ENCODE measurements around the gene SLC27A2. TPM values are rescaled to one million over a fixed set of nuclear protein-coding genes. Genes with fewer than 3 reads are reported as not detected.
A peak's percentile ranks its signal among the peaks of the same experiment; 100 is the strongest.
"Not testable (repeated sequence)": the region's sequence is repeated elsewhere in the genome, so short reads cannot be mapped to it uniquely, and the experiment has no call there.

Gene SLC27A2
- total and polyA plus RNA-seq, 2 donors = 1.9 to 3.5 TPM

DNA sequence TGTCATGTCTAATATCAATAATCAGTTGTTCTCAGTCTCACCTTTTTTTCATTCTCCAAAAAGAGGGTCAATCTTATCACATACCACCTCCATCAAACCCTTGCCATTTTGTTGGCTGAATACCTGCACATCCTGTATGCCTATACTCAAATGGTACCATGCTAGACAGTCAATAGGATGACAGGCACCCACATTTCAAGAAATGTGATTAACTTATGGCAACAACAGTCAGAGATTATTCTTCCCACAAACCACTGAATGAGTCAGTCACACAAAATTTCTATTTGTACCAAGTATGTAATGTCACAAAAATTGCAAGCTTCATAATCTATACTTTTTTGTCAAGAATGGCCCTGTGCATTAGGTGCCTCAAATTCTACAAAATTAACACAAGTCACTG lies 5.1 kb upstream of the SLC27A2 start:
- no peak for DNase-seq (ENCODE audit: extremely low spot score)
- no peak overlapping the region for H3K4me3 ChIP-seq (ENCODE audit: low read depth, low read length)
- H3K36me3 ChIP-seq (ENCODE audit: insufficient read depth) = no peaks in the 10 kb centered on the region
- no peak overlapping the region for H3K27ac ChIP-seq (ENCODE audit: low read depth)
- H3K4me1 ChIP-seq (ENCODE audit: insufficient read depth) = no peaks in the 10 kb centered on the region

DNA sequence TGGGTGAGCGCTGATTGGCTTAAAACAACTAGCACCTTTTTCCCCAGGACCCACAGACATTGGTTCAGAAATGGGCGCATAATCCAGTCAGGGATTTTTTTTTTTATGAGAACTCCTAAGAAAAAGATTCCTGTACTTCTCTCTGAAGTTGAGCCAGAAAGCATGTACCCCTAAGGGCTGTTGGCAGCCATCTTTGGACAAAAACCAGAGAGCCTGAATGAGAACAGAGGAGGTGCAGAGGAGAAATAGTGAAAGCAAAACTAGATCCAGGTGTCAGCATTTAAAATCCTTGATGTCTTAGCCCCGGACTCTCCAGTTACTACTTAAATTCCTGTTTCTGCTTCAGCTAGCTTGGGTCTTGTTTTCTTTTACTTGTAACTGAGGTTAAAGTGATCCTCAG lies 1.9 kb upstream of the SLC27A2 start:
- 86% methylated on average over 3 of the region's 3 CpGs for WGBS
- H3K27ac ChIP-seq (ENCODE audit: low read depth) = no peak overlapping the region
- H3K36me3 ChIP-seq (ENCODE audit: insufficient read depth) = no peaks in the 10 kb centered on the region
- DNase-seq (ENCODE audit: extremely low spot score) = no peak
- H3K4me1 ChIP-seq (ENCODE audit: insufficient read depth) = no peaks in the 10 kb centered on the region
- no peak overlapping the region for H3K4me3 ChIP-seq (ENCODE audit: low read depth, low read length)

- 82% methylated on average over 7 of the region's 7 CpGs for WGBS
- H3K4me3 ChIP-seq (ENCODE audit: low read depth, low read length) = no peak overlapping the region
- DNase-seq (ENCODE audit: extremely low spot score) = no peak
- H3K27ac ChIP-seq (ENCODE audit: low read depth) = no peak overlapping the region
- no peaks in the 10 kb centered on the region for H3K4me1 ChIP-seq (ENCODE audit: insufficient read depth)
- H3K36me3 ChIP-seq (ENCODE audit: insufficient read depth) = no peaks in the 10 kb centered on the region
These were observed 1.4 kb upstream of the SLC27A2 start for GRCh38 chr15:50180582-50180981.

GRCh38 chr15:50181201-50181968 lies 611 bp upstream of the SLC27A2 start:
- Histone ChIP-seq H3K4me1 (ENCODE audit: insufficient read depth) (no peaks in the 10 kb centered on the region), H3K4me3 (ENCODE audit: low read depth, low read length) (no peak overlapping the region)

GRCh38 chr15:50182219-50183013 lies 420 bp downstream of the SLC27A2 start:
- H3K36me3 ChIP-seq (ENCODE audit: insufficient read depth) = no peaks in the 10 kb centered on the region
- peak overlapping the region; percentile 43 for H3K4me3 ChIP-seq (ENCODE audit: low read depth, low read length)
- H3K4me1 ChIP-seq (ENCODE audit: insufficient read depth) = no peaks in the 10 kb centered on the region
- no peak overlapping the region for H3K27ac ChIP-seq (ENCODE audit: low read depth)
- DNase-seq (ENCODE audit: extremely low spot score) = no peak
- 3% methylated on average over 80 of the region's 80 CpGs for WGBS

More at GRCh38 chr15:50181201-50181968, 611 bp upstream of the SLC27A2 start:
- H3K27ac ChIP-seq (ENCODE audit: low read depth) = no peak overlapping the region
- DNase-seq (ENCODE audit: extremely low spot score) = no peak
- H3K36me3 ChIP-seq (ENCODE audit: insufficient read depth) = no peaks in the 10 kb centered on the region
- WGBS = 43% methylated on average over 16 of the region's 16 CpGs

- Histone ChIP-seq H3K27ac (ENCODE audit: low read depth) (no peak overlapping the region), H3K36me3 (ENCODE audit: insufficient read depth) (no peaks in the 10 kb centered on the region), H3K4me1 (ENCODE audit: insufficient read depth) (no peaks in the 10 kb centered on the region), H3K4me3 (ENCODE audit: low read depth, low read length) (no peak overlapping the region)
- no peak for DNase-seq (ENCODE audit: extremely low spot score)
- 72% methylated on average over 2 of the region's 2 CpGs for WGBS
These were observed 1.3 kb downstream of the SLC27A2 start for GRCh38 chr15:50183112-50183794.

DNA sequence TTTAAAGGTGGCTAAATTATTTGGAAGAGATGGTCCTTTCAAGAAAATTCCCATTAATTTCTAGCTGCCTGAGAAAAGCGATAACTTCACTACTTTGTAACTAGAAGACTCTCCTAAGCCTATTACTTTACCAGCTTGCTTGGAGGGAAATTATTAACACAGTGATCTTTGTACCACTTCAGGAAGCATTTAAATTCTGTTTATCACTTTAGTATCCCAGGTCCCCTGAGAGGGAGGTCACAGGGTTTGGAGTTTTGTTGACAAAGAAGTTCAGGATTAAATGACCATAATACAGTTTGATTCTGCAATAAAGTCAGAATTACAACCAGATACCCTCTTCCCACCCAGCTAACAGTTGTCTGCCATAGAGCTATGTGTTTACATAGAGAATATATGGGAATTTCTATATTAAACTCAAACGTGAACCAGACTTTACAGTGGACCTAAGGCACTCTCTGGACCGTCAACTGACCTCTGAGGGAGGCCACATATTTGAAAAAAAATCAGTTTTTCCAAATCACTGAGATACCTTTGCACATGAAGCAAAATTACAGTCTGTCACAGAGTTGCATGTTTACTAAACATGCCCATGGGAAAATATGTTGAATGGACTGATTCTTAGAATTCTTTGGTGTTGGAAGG lies 3.0 kb downstream of the SLC27A2 start:
- no peak overlapping the region for H3K27ac ChIP-seq (ENCODE audit: low read depth)
- no peak overlapping the region for H3K4me3 ChIP-seq (ENCODE audit: low read depth, low read length)
- H3K36me3 ChIP-seq (ENCODE audit: insufficient read depth) = no peaks in the 10 kb centered on the region
- H3K4me1 ChIP-seq (ENCODE audit: insufficient read depth) = no peaks in the 10 kb centered on the region
- no peak for DNase-seq (ENCODE audit: extremely low spot score)
- 47% methylated on average over 3 of the region's 3 CpGs for WGBS

- H3K4me3 ChIP-seq (ENCODE audit: low read depth, low read length) = no peak overlapping the region
- no peaks in the 10 kb centered on the region for H3K4me1 ChIP-seq (ENCODE audit: insufficient read depth)
- no peaks in the 10 kb centered on the region for H3K36me3 ChIP-seq (ENCODE audit: insufficient read depth)
- H3K27ac ChIP-seq (ENCODE audit: low read depth) = no peak overlapping the region
- WGBS = 97% methylated on average over 4 of the region's 4 CpGs
- DNase-seq (ENCODE audit: extremely low spot score) = no peak
These were observed 4.1 kb downstream of the SLC27A2 start for GRCh38 chr15:50186090-50186489.

GRCh38 chr15:50186752-50187151 lies 4.8 kb downstream of the SLC27A2 start:
- no peak for DNase-seq (ENCODE audit: extremely low spot score)
- no peaks in the 10 kb centered on the region for H3K36me3 ChIP-seq (ENCODE audit: insufficient read depth)
- WGBS = 80% methylated on average over 1 of the region's 1 CpG
- no peak overlapping the region for H3K4me3 ChIP-seq (ENCODE audit: low read depth, low read length)
- H3K27ac ChIP-seq (ENCODE audit: low read depth) = no peak overlapping the region
- H3K4me1 ChIP-seq (ENCODE audit: insufficient read depth) = no peaks in the 10 kb centered on the region

DNA sequence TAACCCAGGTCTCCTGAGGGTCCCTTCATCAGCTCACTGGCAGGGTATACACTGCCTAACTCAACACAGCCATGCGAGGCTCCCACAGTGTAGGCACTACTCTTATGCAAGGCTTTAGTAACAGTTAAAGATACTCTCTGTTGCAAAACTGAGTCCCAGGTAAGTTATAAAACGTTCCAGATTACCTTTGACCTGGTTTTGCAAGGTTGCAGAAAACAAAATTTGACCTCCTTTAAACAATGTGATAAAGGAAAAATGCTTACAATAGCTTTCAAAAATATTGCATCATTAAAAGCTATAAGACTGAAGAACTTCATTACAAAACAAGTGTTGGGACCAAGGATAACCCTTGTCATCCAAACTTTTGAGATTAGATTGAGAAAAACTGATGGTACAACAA lies 5.5 kb downstream of the SLC27A2 start:
- Histone ChIP-seq H3K36me3 (ENCODE audit: insufficient read depth) (no peaks in the 10 kb centered on the region), H3K27ac (ENCODE audit: low read depth) (no peak overlapping the region), H3K4me3 (ENCODE audit: low read depth, low read length) (no peak overlapping the region), H3K4me1 (ENCODE audit: insufficient read depth) (no peaks in the 10 kb centered on the region)
- 65% methylated on average over 2 of the region's 2 CpGs for WGBS
- DNase-seq (ENCODE audit: extremely low spot score) = no peak

DNA sequence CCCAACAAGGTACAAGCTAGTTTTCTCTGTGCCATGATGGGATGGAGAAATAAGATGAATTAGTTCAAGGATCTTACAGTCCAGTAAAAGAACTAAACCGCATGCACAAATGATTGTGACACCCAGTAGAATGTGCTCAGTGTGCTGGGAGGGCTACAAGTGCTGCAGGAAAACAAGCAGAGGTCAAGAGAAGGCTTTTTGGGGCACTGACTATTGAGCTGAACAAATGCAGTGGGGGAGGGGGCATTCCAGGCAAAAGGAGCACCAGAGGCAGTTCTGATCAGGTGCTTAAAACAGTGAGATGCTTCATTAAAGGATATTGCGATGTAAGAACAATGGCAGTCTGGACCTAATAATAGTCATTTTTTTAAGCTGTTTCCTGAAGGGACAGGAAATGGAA lies 6.0 kb downstream of the SLC27A2 start:
- Histone ChIP-seq H3K36me3 (ENCODE audit: insufficient read depth) (no peaks in the 10 kb centered on the region), H3K4me1 (ENCODE audit: insufficient read depth) (no peaks in the 10 kb centered on the region), H3K27ac (ENCODE audit: low read depth) (no peak overlapping the region), H3K4me3 (ENCODE audit: low read depth, low read length) (no peak overlapping the region)
- DNase-seq (ENCODE audit: extremely low spot score) = no peak
- WGBS = 91% methylated on average over 2 of the region's 2 CpGs

GRCh38 chr15:50188793-50189192 lies 6.8 kb downstream of the SLC27A2 start:
- not testable (repeated sequence) for H3K4me1 ChIP-seq (ENCODE audit: insufficient read depth); H3K36me3 ChIP-seq (ENCODE audit: insufficient read depth); DNase-seq (ENCODE audit: extremely low spot score); H3K4me3 ChIP-seq (ENCODE audit: low read depth, low read length); H3K27ac ChIP-seq (ENCODE audit: low read depth)
- 96% methylated on average over 5 of the region's 5 CpGs for WGBS

- DNase-seq (ENCODE audit: extremely low spot score) = no peak
- H3K4me3 ChIP-seq (ENCODE audit: low read depth, low read length) = no peak overlapping the region
- H3K36me3 ChIP-seq (ENCODE audit: insufficient read depth) = no peaks in the 10 kb centered on the region
- no peak overlapping the region for H3K27ac ChIP-seq (ENCODE audit: low read depth)
- no peaks in the 10 kb centered on the region for H3K4me1 ChIP-seq (ENCODE audit: insufficient read depth)
These were observed 7.6 kb downstream of the SLC27A2 start for GRCh38 chr15:50189633-50190032.

All from urinary bladder (tissue), 4 donors.